H1 (cell line): Measurements from ENCODE around the gene UPB1. TPM values are rescaled to one million over a fixed set of nuclear protein-coding genes. Genes with fewer than 3 reads are reported as not detected.

Experiments used
- CTCF ChIA-PET: fragments of 300-600 bp; sonication (Branson Sonifier 250); formaldehyde crosslinking; loops from one replicate; lab custom pipeline; 2021; ENCODE audit not compliant: partially characterized antibody; lab: Charles Lee
- POLR2A ChIA-PET: fragments of 300-600 bp; sonication (Branson Sonifier 250); formaldehyde crosslinking; loops from one replicate; lab custom pipeline; 2021; ENCODE audit warnings: inconsistent platforms; ENCODE audit not compliant: partially characterized antibody; lab: Charles Lee
- DNase-seq, 2 experiments: peaks; one replicate each; pipeline versions ENCODE4 v3.0.0 to v3.0.0-alpha.2; 2010 to 2022; ENCODE audit warnings: low spot score in 2 of 2, low read depth in 1 of 2, mixed read lengths in 1 of 2
- FAIRE-seq: peaks from 2 replicates; lab custom pipeline; 2011; peaks lifted over from hg19 to GRCh38; lab: Jason Lieb, UNC
- H2AFZ ChIP-seq: 2 replicates; pipeline ENCODE4 v1.8.1; 2012; ENCODE audit warnings: low read length, inconsistent platforms
- H2AK5ac ChIP-seq: 2 replicates; pipeline ENCODE4 v1.6.1; 2013; ENCODE audit warnings: low read depth, low read length
- H2BK120ac ChIP-seq: replicated peaks from 2 replicates; pipeline ENCODE3; 2013; ENCODE audit warnings: low read depth, low read length, inconsistent platforms
- H2BK12ac ChIP-seq: 2 replicates; pipeline ENCODE4 v1.6.1; 2013; ENCODE audit warnings: low read depth, low read length
- H2BK15ac ChIP-seq: 2 replicates; pipeline ENCODE4 v1.6.1; 2013; ENCODE audit warnings: low read length
- H2BK20ac ChIP-seq: 2 replicates; pipeline ENCODE4 v1.6.1; 2013; ENCODE audit warnings: low read length
- H2BK5ac ChIP-seq: 2 replicates; pipeline ENCODE4 v1.6.1; 2013; ENCODE audit warnings: low read depth, low read length
- H3K14ac ChIP-seq: 2 replicates; pipeline ENCODE4 v1.6.1; 2013; ENCODE audit warnings: inconsistent platforms; ENCODE audit not compliant: insufficient read length
- H3K18ac ChIP-seq: 2 replicates; pipeline ENCODE4 v1.6.1; 2013; ENCODE audit warnings: low read length; ENCODE audit errors: extremely low read depth
- H3K23ac ChIP-seq: 2 replicates; pipeline ENCODE4 v1.6.1; 2013; ENCODE audit warnings: inconsistent platforms; ENCODE audit not compliant: insufficient read length
- H3K23me2 ChIP-seq: 2 replicates; pipeline ENCODE4 v1.6.1; 2013; ENCODE audit warnings: low read depth, low read length
- H3K27ac ChIP-seq: 2 replicates; pipeline ENCODE4 v1.6.1; 2011; ENCODE audit warnings: low read depth, low read length, inconsistent platforms
- H3K27me3 ChIP-seq, 4 experiments: replicated peaks in 1 of 4; 1 replicate in 1 of 4; 2 replicates in 3 of 4; pipeline versions ENCODE4 v1.6.1 to v1.8.1; 2011 to 2013; ENCODE audit warnings: low read length in 3 of 4, mild to moderate bottlenecking in 3 of 4, inconsistent platforms in 2 of 4, mixed read lengths in 2 of 4, moderate library complexity in 1 of 4; ENCODE audit not compliant: control insufficient read depth in 3 of 4, insufficient read depth in 3 of 4; ENCODE audit errors: extremely low read depth in 1 of 4
- H3K36me3 ChIP-seq, 4 experiments: 2 replicates each; pipeline versions ENCODE4 v1.6.1 to v1.8.1; 2011 to 2013; ENCODE audit warnings: mild to moderate bottlenecking in 4 of 4, low read length in 3 of 4, moderate library complexity in 2 of 4, control low read depth in 1 of 4, inconsistent platforms in 1 of 4; ENCODE audit not compliant: insufficient read depth in 4 of 4, control insufficient read depth in 2 of 4
- H3K4ac ChIP-seq: replicated peaks from 2 replicates; pipeline ENCODE3; 2013; ENCODE audit warnings: low read length, low read depth, mixed read lengths, inconsistent platforms; ENCODE audit not compliant: insufficient read length
- H3K4me1 ChIP-seq, 4 experiments: replicated peaks in 1 of 4; 1 replicate in 1 of 4; 2 replicates in 3 of 4; pipeline versions ENCODE4 v1.6.1 to v1.8.1; 2011 to 2013; ENCODE audit warnings: low read length in 3 of 4, inconsistent platforms in 2 of 4, mixed read lengths in 1 of 4; ENCODE audit not compliant: insufficient read depth in 4 of 4, control insufficient read depth in 3 of 4
- H3K4me2 ChIP-seq, 2 experiments: 2 replicates each; pipeline versions ENCODE4 v1.6.1 to v1.8.1; 2011 to 2013; ENCODE audit warnings: low read depth in 2 of 2, low read length in 2 of 2, control low read depth in 1 of 2, inconsistent platforms in 1 of 2, mild to moderate bottlenecking in 1 of 2; ENCODE audit not compliant: insufficient read depth in 1 of 2
- H3K4me3 ChIP-seq, 4 experiments: fragments of 200-600, 300-600 bp in 1 of 4; sonication (generic), shearing (Covaris generic), sonication (Bioruptor Twin) in 1 of 4; 2 replicates each; pipeline versions ENCODE4 v1.5.1 to v1.8.1; 2011 to 2016; ENCODE audit warnings: low read length in 4 of 4, low read depth in 3 of 4, control low read depth in 2 of 4, inconsistent platforms in 2 of 4, mild to moderate bottlenecking in 2 of 4, mixed read lengths in 1 of 4, moderate library complexity in 1 of 4; ENCODE audit not compliant: insufficient read depth in 2 of 4; ENCODE audit errors: extremely low read depth in 1 of 4
- H3K56ac ChIP-seq: replicated peaks from 2 replicates; pipeline ENCODE3; 2013; ENCODE audit warnings: low read depth, mild to moderate bottlenecking, mixed read lengths, low read length, inconsistent platforms; ENCODE audit not compliant: insufficient read length
- H3K79me1 ChIP-seq: 2 replicates; pipeline ENCODE4 v1.6.1; 2013; ENCODE audit warnings: low read depth, low read length, control low read depth
- H3K79me2 ChIP-seq, 2 experiments: 2 replicates each; pipeline versions ENCODE4 v1.6.1 to v1.8.1; 2012 to 2013; ENCODE audit warnings: low read length in 2 of 2, mild to moderate bottlenecking in 2 of 2, inconsistent platforms in 1 of 2; ENCODE audit not compliant: insufficient read depth in 2 of 2, control insufficient read depth in 1 of 2
- H3K9ac ChIP-seq, 4 experiments: replicated peaks in 1 of 4; 1 replicate in 1 of 4; 2 replicates in 3 of 4; pipeline versions ENCODE4 v1.6.1 to v1.8.1; 2011 to 2013; ENCODE audit warnings: low read depth in 3 of 4, low read length in 3 of 4, control low read depth in 2 of 4, mild to moderate bottlenecking in 2 of 4, moderate library complexity in 2 of 4, inconsistent platforms in 1 of 4; ENCODE audit errors: extremely low read depth in 1 of 4
- H3K9me3 ChIP-seq, 2 experiments: 2 replicates each; pipeline versions ENCODE4 v1.6.1 to v1.8.1; 2012 to 2013; ENCODE audit warnings: mild to moderate bottlenecking in 2 of 2, moderate library complexity in 2 of 2, control low read depth in 1 of 2, inconsistent platforms in 1 of 2, low read depth in 1 of 2, low read length in 1 of 2, mixed read lengths in 1 of 2; ENCODE audit not compliant: insufficient read depth in 2 of 2
- H4K20me1 ChIP-seq, 2 experiments: replicated peaks in 1 of 2; 2 replicates each; pipeline versions ENCODE3 to v1.8.1; 2011 to 2013; ENCODE audit warnings: inconsistent platforms in 2 of 2, low read length in 2 of 2, mild to moderate bottlenecking in 1 of 2; ENCODE audit not compliant: insufficient read depth in 2 of 2, control insufficient read depth in 1 of 2
- H4K5ac ChIP-seq: 2 replicates; pipeline ENCODE4 v1.6.1; 2013; ENCODE audit warnings: low read length, low read depth, mixed read lengths, inconsistent platforms; ENCODE audit not compliant: insufficient read length
- H4K8ac ChIP-seq: 2 replicates; pipeline ENCODE4 v1.8.0; 2013; ENCODE audit warnings: mild to moderate bottlenecking, moderate library complexity, low read length, inconsistent platforms; ENCODE audit not compliant: insufficient read depth; ENCODE audit errors: extremely low read depth
- H4K91ac ChIP-seq: replicated peaks from 2 replicates; pipeline ENCODE3; 2013; ENCODE audit warnings: low read length, mixed read lengths, inconsistent platforms; ENCODE audit not compliant: insufficient read length
- BRCA1 ChIP-seq: IDR thresholded peaks from 2 replicates; pipeline ENCODE4 v1.6.1; 2012; ENCODE audit warnings: low read depth, low read length, improper control_type of control experiment
- CHD1 ChIP-seq: IDR thresholded peaks from 2 replicates; pipeline ENCODE4 v1.6.1; 2012; ENCODE audit warnings: low read depth, low read length, improper control_type of control experiment
- HDAC2 ChIP-seq, 2 experiments: fragments of 300-600 bp in 1 of 2; sonication (generic) in 1 of 2; IDR thresholded peaks; 2 replicates each; pipeline ENCODE4 v1.6.1; 2011 to 2012; ENCODE audit warnings: low read depth in 2 of 2, low read length in 2 of 2, mild to moderate bottlenecking in 2 of 2, moderate library complexity in 2 of 2, borderline replicate concordance in 1 of 2, inconsistent platforms in 1 of 2
- KDM1A ChIP-seq: fragments of 200-600, 300-600 bp; sonication (generic); IDR thresholded peaks from 2 replicates; pipeline ENCODE4 v1.7.1; 2016; ENCODE audit warnings: mild to moderate bottlenecking, low read length, borderline replicate concordance
- MAFK ChIP-seq: IDR thresholded peaks from 2 replicates; pipeline ENCODE4 v1.6.1; 2012; ENCODE audit warnings: low read depth, mild to moderate bottlenecking, improper control_type of control experiment, low read length
- PHF8 ChIP-seq: fragments of 200-600 bp; sonication (generic); conservative IDR thresholded peaks from 2 replicates; pipeline ENCODE4 v1.7.1; 2012; ENCODE audit warnings: low read depth, mild to moderate bottlenecking, inconsistent platforms, low read length, moderate library complexity
- POLR2AphosphoS5 ChIP-seq: IDR thresholded peaks from 2 replicates; pipeline ENCODE4 v1.6.1; 2011; ENCODE audit warnings: low read depth, low read length
- RBBP5 ChIP-seq: IDR thresholded peaks from 2 replicates; pipeline ENCODE4 v1.7.1; 2012; ENCODE audit warnings: low read depth, mild to moderate bottlenecking, inconsistent platforms, low read length, moderate library complexity, borderline replicate concordance
- RNF2 ChIP-seq: fragments of 200-900, 300-1000 bp; sonication (generic); IDR thresholded peaks from 2 replicates; pipeline ENCODE4 v1.7.1; 2016; ENCODE audit warnings: borderline replicate concordance, low read depth, mild to moderate bottlenecking, antibody characterized with exemption, low read length; ENCODE audit not compliant: poor library complexity, severe bottlenecking; ENCODE audit errors: missing control alignments
- WGBS, 2 experiments: shearing (Covaris generic) in 1 of 2; methylation state at CpG; one replicate each; pipeline versions ENCODE4 v1.1.6 to v1.1.7; 2013 to 2015; ENCODE audit warnings: low lambda C conversion rate in 2 of 2, mixed read lengths in 2 of 2, inconsistent platforms in 1 of 2, low coverage in 1 of 2, missing lambda C conversion rate in 1 of 2; ENCODE audit not compliant: insufficient replicate concordance in 2 of 2, insufficient coverage in 1 of 2, insufficient read length in 1 of 2; ENCODE audit errors: extremely low coverage in 1 of 2, missing lambda C conversion rate in 1 of 2; 5-methylcytosine and 5-hydroxymethylcytosine counted together
- polyA plus RNA-seq, 7 experiments: library from polyadenylated mRNA; depleted of rRNA in 3 of 7; stranded (reverse) in 5 of 7; unstranded in 2 of 7; fragments of >200 nt in 5 of 7; fragments of 200-250 nt in 2 of 7; gene quantifications; 1 replicate in 5 of 7; 2 replicates in 1 of 7; 4 replicates in 1 of 7; pipeline versions ENCODE4 v1.2.1 to v1.2.3, GENCODE V29; 2011 to 2013; ENCODE audit warnings: missing spikeins in 2 of 7, mixed read lengths in 2 of 7
- total RNA-seq: library from RNA; stranded (reverse); fragmentation: NEBNext Ultra II Directional; extraction: Animal tissue kit (Norgen Biotek cat#: 25700); gene quantifications from 2 replicates; pipeline ENCODE4 v1.2.1, GENCODE V29; 2021
- TF ChIP-seq, protein P1 (sequence below): IDR thresholded peaks from 2 replicates; pipeline ENCODE4 v1.6.1; 2011; ENCODE audit warnings: low read length, improper control_type of control experiment
- TF ChIP-seq, protein P2 (sequence below): IDR thresholded peaks from 2 replicates; pipeline ENCODE4 v1.6.1; 2012; ENCODE audit warnings: inconsistent platforms

Gene UPB1
- total and polyA plus RNA-seq, 2 of the 8 experiments (the other 6 are each of a cell fraction or from before 2014, with no cell fraction given) = 0.09 TPM; not detected in 1

DNA sequence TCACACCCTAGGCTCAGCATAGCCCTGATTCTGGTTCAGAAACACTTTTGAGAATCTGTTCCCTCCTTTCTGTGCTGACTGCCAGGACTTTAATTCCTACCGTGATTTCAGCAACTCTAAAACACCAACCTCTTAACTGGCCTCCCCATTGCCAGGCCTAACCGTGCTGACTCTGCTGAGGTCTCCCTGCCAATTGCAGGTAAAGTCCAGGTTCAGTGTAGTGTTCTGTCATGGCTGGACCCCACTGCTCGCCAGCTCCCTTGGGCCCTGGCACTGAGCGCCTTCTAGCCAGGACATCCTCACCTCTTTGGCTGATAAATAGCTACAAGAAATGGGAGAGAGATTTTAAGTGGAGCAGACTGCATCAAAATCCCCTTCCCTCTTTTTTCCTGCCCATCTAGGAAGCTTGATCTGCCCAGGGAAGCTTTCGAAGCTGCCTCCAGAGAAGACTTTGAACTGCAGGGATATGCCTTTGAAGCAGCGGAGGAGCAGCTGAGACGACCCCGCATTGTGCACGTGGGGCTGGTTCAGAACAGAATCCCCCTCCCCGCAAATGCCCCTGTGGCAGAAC, 4.7 kb downstream of the UPB1 start:
- Histone ChIP-seq H3K18ac (no peak overlapping the region), H3K79me2 (no peaks in the 10 kb centered on the region), H3K36me3 (peaks cover 0 to 5% (median 0%) of the 10 kb centered on the region in 4 experiments; a peak in 2 of 8 replicates), H2AFZ (no peak overlapping the region), H2BK5ac (no peak overlapping the region), H3K56ac (no peak overlapping the region), H3K4me1 (peaks cover 0 to 5% (median 2%) of the 10 kb centered on the region in 4 experiments; a peak in 4 of 7 replicates), H3K27ac (no peak overlapping the region), H2BK20ac (no peak overlapping the region), H3K9ac (no peak overlapping the region), H2AK5ac (no peak overlapping the region), H3K9me3 (peaks cover 3 to 10% of the 10 kb centered on the region in 2 experiments; a peak in 3 of 4 replicates), H3K4me2 (no peak overlapping the region), H3K79me1 (no peaks in the 10 kb centered on the region), H4K5ac (no peak overlapping the region), H2BK15ac (no peak overlapping the region), H3K14ac (no peak overlapping the region), H4K91ac (no peak overlapping the region), H2BK12ac (no peak overlapping the region), H2BK120ac (no peak overlapping the region), H3K27me3 (peaks cover 12 to 20% (median 16%) of the 10 kb centered on the region in 4 experiments), H4K8ac (no peak overlapping the region), H3K4me3 (no peak overlapping the region), H3K23me2 (no peaks in the 10 kb centered on the region; the same call in 1 of the 2 replicates), H3K23ac (no peak overlapping the region), H4K20me1 (no peaks in the 10 kb centered on the region), H3K4ac (no peak overlapping the region)
- no peak for FAIRE-seq
- WGBS, 2 experiments = 95% methylated on average over 10 of the region's 10 CpGs; no CpG with 5 or more reads in 1 of the 2 experiments
- ChIA-PET POLR2A (interaction anchor here (0.6 kb wide), 1 partner anchor 11 kb away, joined by 3 read pairs; no protein-coding TSS in a partner anchor), CTCF (interaction anchor here (0.6 to 15.1 kb wide), 7 partner anchors 9 to 80 kb away, joined by 3 to 201 read pairs (median 6); partner anchors contain the start of gene ADORA2A)
- no peak for DNase-seq
- no peak for TF ChIP-seq POLR2AphosphoS5
- no peak for TF ChIP-seq MAFK
- TF ChIP-seq, protein P1, sequence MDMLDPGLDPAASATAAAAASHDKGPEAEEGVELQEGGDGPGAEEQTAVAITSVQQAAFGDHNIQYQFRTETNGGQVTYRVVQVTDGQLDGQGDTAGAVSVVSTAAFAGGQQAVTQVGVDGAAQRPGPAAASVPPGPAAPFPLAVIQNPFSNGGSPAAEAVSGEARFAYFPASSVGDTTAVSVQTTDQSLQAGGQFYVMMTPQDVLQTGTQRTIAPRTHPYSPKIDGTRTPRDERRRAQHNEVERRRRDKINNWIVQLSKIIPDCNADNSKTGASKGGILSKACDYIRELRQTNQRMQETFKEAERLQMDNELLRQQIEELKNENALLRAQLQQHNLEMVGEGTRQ = no peak
- TF ChIP-seq RBBP5 = no peak
- TF ChIP-seq RNF2 = no peak
- TF ChIP-seq, protein P2, sequence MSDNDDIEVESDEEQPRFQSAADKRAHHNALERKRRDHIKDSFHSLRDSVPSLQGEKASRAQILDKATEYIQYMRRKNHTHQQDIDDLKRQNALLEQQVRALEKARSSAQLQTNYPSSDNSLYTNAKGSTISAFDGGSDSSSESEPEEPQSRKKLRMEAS = no peak
- TF ChIP-seq KDM1A = no peak
- TF ChIP-seq HDAC2 (IDR thresholded peaks at IDR 0.05; ENCODE audit: borderline replicate concordance in 1 of 2, low read depth in 2 of 2, low read length in 2 of 2) = no peak
- TF ChIP-seq BRCA1 = no peak
- no peak for TF ChIP-seq PHF8
- no peak for TF ChIP-seq CHD1
